ENCODE measurements around the gene CPNE4. TPM values are rescaled to one million over a fixed set of nuclear protein-coding genes. Genes with fewer than 3 reads are reported as not detected.
A peak's percentile ranks its signal among the peaks of the same experiment; 100 is the strongest.
"Not testable (repeated sequence)": the region's sequence is repeated elsewhere in the genome, so short reads cannot be mapped to it uniquely, and the experiment has no call there.

CPNE4 gene
- total RNA-seq, 1 experiment from 2014 or later: not detected

DNA sequence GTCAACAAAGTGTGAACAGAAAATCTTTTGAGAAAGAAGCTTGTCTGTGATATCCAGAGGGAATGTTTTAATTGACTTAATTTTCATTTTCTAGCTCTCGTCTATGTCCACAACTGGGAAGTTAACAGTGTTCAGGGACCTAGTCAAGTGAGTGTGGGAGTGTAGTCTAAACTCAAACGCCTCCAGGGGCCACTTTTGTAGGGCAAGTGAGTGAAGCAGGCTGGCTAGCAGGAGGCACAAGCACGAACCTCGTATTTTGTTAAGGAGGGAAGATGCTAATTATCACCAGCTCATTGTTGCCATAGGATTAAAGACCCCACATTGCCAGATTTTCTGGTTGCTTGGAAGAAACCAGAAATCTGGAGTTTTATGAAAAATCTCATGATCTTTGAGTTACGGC lies 135.8 kb downstream of the CPNE4 start:
- no peaks in the 10 kb centered on the region for H3K9me2 ChIP-seq (replicated peaks; ENCODE audit: insufficient read depth, low read length)

DNA sequence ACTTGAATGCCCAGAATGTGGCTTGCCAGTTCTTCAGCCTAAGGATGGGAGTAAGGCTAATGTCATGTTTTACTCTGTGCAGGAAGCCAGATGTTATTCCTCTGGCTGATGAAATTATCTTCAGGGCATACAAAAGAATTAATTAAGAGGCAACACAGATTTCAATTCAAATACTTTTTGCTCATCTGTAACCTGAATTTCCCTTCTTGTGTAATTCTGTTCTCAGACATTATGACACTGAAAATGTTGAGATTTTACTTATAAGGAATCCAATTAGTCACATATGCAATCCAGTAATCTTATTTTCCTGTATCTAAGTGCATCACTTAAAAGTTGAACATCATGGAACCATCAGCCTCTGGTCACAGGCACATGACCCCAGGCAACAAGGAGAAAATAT lies 136.5 kb downstream of the CPNE4 start:
- Histone ChIP-seq H2AFZ (ENCODE audit: low read length) (no peak overlapping the region), H4K20me1 (ENCODE audit: insufficient read depth, low read depth, low read length) (no peaks in the 10 kb centered on the region), H3K4me3 (ENCODE audit: low read length) (no peak overlapping the region), H3K4me1 (ENCODE audit: low read length) (no peaks in the 10 kb centered on the region), H3K4me2 (ENCODE audit: low read depth, low read length, poor library complexity, severe bottlenecking) (no peak overlapping the region), H3K79me2 (ENCODE audit: low read length) (no peaks in the 10 kb centered on the region), H3K9ac (ENCODE audit: low read length) (no peak overlapping the region), H3K36me3 (ENCODE audit: insufficient read depth, low read length) (no peaks in the 10 kb centered on the region), H3K9me2 (replicated peaks; ENCODE audit: insufficient read depth, low read length) (no peaks in the 10 kb centered on the region), H3K27me3 (ENCODE audit: low read length) (no peaks in the 10 kb centered on the region), H3K27ac (ENCODE audit: low read length) (no peak overlapping the region), H3K9me3 (ENCODE audit: low read length) (no peaks in the 10 kb centered on the region)
- DNase-seq: no peak

More for the DNA sequence above, 135.8 kb downstream of the CPNE4 start:
- no peaks in the 10 kb centered on the region for H4K20me1 ChIP-seq (ENCODE audit: insufficient read depth, low read depth, low read length)
- no peaks in the 10 kb centered on the region for H3K9me3 ChIP-seq (ENCODE audit: low read length)
- H3K4me2 ChIP-seq (ENCODE audit: low read depth, low read length, poor library complexity, severe bottlenecking): no peak overlapping the region
- H3K27ac ChIP-seq (ENCODE audit: low read length): no peak overlapping the region
- no peaks in the 10 kb centered on the region for H3K4me1 ChIP-seq (ENCODE audit: low read length)
- no peaks in the 10 kb centered on the region for H3K79me2 ChIP-seq (ENCODE audit: low read length)
- H3K36me3 ChIP-seq (ENCODE audit: insufficient read depth, low read length): no peaks in the 10 kb centered on the region
- no peak for DNase-seq
- H3K9ac ChIP-seq (ENCODE audit: low read length): no peak overlapping the region
- no peaks in the 10 kb centered on the region for H3K27me3 ChIP-seq (ENCODE audit: low read length)
- no peak overlapping the region for H2AFZ ChIP-seq (ENCODE audit: low read length)
- H3K4me3 ChIP-seq (ENCODE audit: low read length): no peak overlapping the region

DNA sequence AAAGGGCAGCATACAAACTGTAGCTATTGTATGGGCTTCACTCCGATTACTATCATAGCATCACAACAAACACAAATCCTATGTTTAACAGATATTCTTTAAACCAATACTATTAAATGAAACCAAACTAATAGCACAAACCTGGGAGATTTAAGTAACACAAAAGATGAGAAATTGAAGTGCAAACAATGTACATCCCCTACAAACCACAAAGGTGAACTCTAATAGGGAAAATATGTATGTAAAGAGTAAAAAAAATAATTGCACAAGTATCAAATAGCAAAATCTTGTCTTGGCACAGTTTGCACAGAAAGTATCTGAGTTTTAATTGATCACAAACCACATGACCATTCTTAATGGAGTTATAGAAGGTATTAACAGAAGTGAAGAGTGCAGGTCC lies 138.5 kb downstream of the CPNE4 start:
- H3K9me3 ChIP-seq (ENCODE audit: low read length): no peaks in the 10 kb centered on the region
- no peaks in the 10 kb centered on the region for H3K4me1 ChIP-seq (ENCODE audit: low read length)
- no peak for DNase-seq
- H4K20me1 ChIP-seq (ENCODE audit: insufficient read depth, low read depth, low read length): no peaks in the 10 kb centered on the region
- no peak overlapping the region for H3K4me2 ChIP-seq (ENCODE audit: low read depth, low read length, poor library complexity, severe bottlenecking)
- no peaks in the 10 kb centered on the region for H3K9me2 ChIP-seq (replicated peaks; ENCODE audit: insufficient read depth, low read length)
- H3K9ac ChIP-seq (ENCODE audit: low read length): no peak overlapping the region
- H3K4me3 ChIP-seq (ENCODE audit: low read length): no peak overlapping the region
- H3K79me2 ChIP-seq (ENCODE audit: low read length): no peaks in the 10 kb centered on the region
- no peak overlapping the region for H2AFZ ChIP-seq (ENCODE audit: low read length)
- no peak overlapping the region for H3K27ac ChIP-seq (ENCODE audit: low read length)
- no peaks in the 10 kb centered on the region for H3K36me3 ChIP-seq (ENCODE audit: insufficient read depth, low read length)
- no peaks in the 10 kb centered on the region for H3K27me3 ChIP-seq (ENCODE audit: low read length)

DNA sequence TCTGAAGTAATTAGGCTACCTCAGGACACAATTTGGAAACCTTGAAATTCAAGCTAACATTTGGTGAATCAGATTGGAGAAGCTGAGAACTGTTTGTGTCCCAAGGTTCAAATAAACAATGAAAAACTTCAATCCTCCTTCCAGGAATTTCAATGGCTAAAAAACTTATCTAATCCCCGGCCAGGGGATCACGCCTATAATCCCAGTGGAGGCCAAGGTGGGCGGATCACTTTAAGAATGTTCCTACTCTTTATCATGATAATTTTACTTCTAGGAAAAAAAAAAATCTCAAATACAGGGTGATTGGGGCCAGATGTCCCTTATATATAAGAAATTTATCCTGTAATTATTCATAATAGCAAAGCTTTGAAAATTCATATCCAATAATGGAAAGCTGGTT lies 139.0 kb downstream of the CPNE4 start:
- Histone ChIP-seq H3K27ac (ENCODE audit: low read length) (no peak overlapping the region), H3K9me2 (replicated peaks; ENCODE audit: insufficient read depth, low read length) (no peaks in the 10 kb centered on the region), H3K9me3 (ENCODE audit: low read length) (no peaks in the 10 kb centered on the region), H2AFZ (ENCODE audit: low read length) (no peak overlapping the region), H3K4me1 (ENCODE audit: low read length) (no peaks in the 10 kb centered on the region), H4K20me1 (ENCODE audit: insufficient read depth, low read depth, low read length) (no peaks in the 10 kb centered on the region), H3K27me3 (ENCODE audit: low read length) (no peaks in the 10 kb centered on the region), H3K79me2 (ENCODE audit: low read length) (no peaks in the 10 kb centered on the region), H3K9ac (ENCODE audit: low read length) (no peak overlapping the region), H3K4me3 (ENCODE audit: low read length) (no peak overlapping the region), H3K4me2 (ENCODE audit: low read depth, low read length, poor library complexity, severe bottlenecking) (no peak overlapping the region), H3K36me3 (ENCODE audit: insufficient read depth, low read length) (no peaks in the 10 kb centered on the region)
- DNase-seq: no peak

DNA sequence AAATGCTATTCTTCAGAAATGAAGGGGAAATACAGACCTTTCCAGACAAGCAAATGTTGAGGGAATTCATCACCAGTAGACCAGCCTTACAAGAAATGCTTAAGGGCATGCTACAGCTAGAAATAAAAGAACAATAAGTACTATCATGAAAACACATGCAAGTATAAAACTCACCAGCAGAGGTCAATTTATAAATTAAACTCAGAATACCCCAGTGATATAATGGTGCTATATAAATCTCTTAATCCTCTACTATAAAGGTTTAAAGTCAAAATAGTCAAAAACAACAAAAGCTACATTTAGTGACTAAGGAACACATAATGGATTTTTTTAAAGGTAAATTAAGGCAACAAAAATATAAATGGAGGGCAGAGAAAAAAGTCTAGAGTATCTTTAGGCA lies 142.5 kb downstream of the CPNE4 start:
- Histone ChIP-seq H3K79me2 (ENCODE audit: low read length) (no peaks in the 10 kb centered on the region), H3K4me3 (ENCODE audit: low read length) (no peak overlapping the region)

DNA sequence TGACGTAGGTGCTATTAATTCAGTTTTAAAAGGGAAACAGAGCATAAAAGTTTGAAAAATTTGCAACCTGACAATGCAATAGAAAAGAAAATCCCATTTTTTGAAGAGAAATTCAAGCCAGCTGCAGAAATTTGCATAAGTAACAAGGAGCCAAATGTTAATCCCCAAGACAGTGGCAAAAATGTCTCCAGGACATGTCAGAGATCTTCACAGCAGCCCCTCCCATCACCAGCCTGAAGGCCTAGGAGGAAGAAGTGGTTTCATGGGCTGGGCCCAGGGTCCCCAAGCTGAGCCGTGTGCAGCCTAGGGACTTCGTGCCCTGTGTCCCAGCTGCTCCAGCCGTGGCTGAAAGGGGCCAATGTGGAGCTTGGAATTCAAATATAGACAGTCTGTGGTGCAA lies 148.9 kb downstream of the CPNE4 start:
- H3K9me2 ChIP-seq (replicated peaks; ENCODE audit: insufficient read depth, low read length); H4K20me1 ChIP-seq (ENCODE audit: insufficient read depth, low read depth, low read length); H3K79me2 ChIP-seq (ENCODE audit: low read length); H3K36me3 ChIP-seq (ENCODE audit: insufficient read depth, low read length); H3K27ac ChIP-seq (ENCODE audit: low read length); H3K4me3 ChIP-seq (ENCODE audit: low read length); H2AFZ ChIP-seq (ENCODE audit: low read length); H3K9ac ChIP-seq (ENCODE audit: low read length); H3K4me2 ChIP-seq (ENCODE audit: low read depth, low read length, poor library complexity, severe bottlenecking); H3K27me3 ChIP-seq (ENCODE audit: low read length); H3K9me3 ChIP-seq (ENCODE audit: low read length): not testable (repeated sequence)
- peaks cover 12% of the 10 kb centered on the region for H3K4me1 ChIP-seq (ENCODE audit: low read length)
- DNase-seq: peak; percentile 60

More for the DNA sequence above, 142.5 kb downstream of the CPNE4 start:
- Histone ChIP-seq H3K9me2 (replicated peaks; ENCODE audit: insufficient read depth, low read length) (no peaks in the 10 kb centered on the region), H2AFZ (ENCODE audit: low read length) (no peak overlapping the region), H3K4me2 (ENCODE audit: low read depth, low read length, poor library complexity, severe bottlenecking) (no peak overlapping the region), H3K36me3 (ENCODE audit: insufficient read depth, low read length) (no peaks in the 10 kb centered on the region), H3K27me3 (ENCODE audit: low read length) (no peaks in the 10 kb centered on the region), H3K27ac (ENCODE audit: low read length) (no peak overlapping the region), H4K20me1 (ENCODE audit: insufficient read depth, low read depth, low read length) (no peaks in the 10 kb centered on the region), H3K9ac (ENCODE audit: low read length) (no peak overlapping the region), H3K4me1 (ENCODE audit: low read length) (no peaks in the 10 kb centered on the region), H3K9me3 (ENCODE audit: low read length) (no peaks in the 10 kb centered on the region)
- DNase-seq: no peak

DNA sequence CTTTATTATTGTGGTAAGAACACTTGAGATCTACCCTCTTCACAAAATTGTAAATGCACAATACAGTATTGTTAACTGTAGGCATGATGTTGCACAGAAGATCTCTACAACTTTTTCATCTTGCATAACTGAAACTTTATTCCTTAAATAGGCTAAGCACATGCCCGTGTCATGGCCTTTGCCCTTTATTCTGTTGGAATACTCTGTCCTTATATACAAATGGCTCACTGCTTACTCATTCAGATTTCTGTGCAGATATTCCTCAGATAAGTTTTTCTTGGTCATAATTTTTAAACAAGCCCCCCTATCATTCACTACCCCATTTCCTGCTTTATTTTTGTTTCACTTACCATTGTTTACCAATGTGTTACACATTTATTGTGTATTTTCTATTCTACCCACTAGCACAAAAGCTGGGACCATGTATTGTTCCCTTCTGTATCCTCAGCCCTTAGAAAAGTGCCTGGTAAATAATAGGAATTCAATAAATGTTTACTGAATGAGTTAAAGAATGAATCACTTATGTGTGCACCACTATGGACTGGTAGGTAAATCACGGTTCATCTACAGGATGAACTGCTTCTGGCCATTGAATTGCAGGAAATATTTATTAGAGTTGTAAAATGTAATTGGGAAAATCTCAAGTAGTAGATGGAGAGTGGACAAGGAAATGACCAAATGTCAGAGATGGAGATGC lies 151.0 kb downstream of the CPNE4 start:
- Histone ChIP-seq H3K9me3 (ENCODE audit: low read length) (no peaks in the 10 kb centered on the region), H3K4me3 (ENCODE audit: low read length) (no peak overlapping the region)
- DNase-seq: no peak

DNA sequence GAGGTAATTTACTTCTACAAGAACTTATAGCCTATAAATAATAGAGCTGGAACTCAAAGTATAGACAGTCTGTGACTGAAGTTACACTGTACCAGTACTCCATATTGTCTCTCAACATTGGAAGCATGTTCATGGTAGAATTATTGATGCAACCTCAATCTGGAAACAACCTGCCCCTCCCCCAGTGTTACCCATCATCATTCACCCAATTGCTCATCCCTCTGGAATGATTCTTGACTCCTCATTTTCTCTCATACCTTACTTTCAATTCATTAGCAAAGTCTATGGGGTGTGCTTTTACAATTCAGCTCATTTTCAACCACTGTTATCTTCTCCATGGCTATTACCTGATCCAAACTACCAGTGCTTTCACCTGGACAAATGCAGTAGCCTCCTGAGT lies 151.7 kb downstream of the CPNE4 start:
- Histone ChIP-seq H3K79me2 (ENCODE audit: low read length) (no peaks in the 10 kb centered on the region), H3K4me3 (ENCODE audit: low read length) (no peak overlapping the region), H3K9ac (ENCODE audit: low read length) (no peak overlapping the region), H3K27ac (ENCODE audit: low read length) (no peak overlapping the region), H4K20me1 (ENCODE audit: insufficient read depth, low read depth, low read length) (no peaks in the 10 kb centered on the region), H3K9me2 (replicated peaks; ENCODE audit: insufficient read depth, low read length) (no peaks in the 10 kb centered on the region), H3K9me3 (ENCODE audit: low read length) (no peaks in the 10 kb centered on the region), H3K4me1 (ENCODE audit: low read length) (peaks cover 12% of the 10 kb centered on the region), H3K4me2 (ENCODE audit: low read depth, low read length, poor library complexity, severe bottlenecking) (no peak overlapping the region), H2AFZ (ENCODE audit: low read length) (no peak overlapping the region), H3K36me3 (ENCODE audit: insufficient read depth, low read length) (no peaks in the 10 kb centered on the region), H3K27me3 (ENCODE audit: low read length) (no peaks in the 10 kb centered on the region)
- DNase-seq: no peak

More for the DNA sequence above, 151.0 kb downstream of the CPNE4 start:
- Histone ChIP-seq H3K36me3 (ENCODE audit: insufficient read depth, low read length) (no peaks in the 10 kb centered on the region), H3K9ac (ENCODE audit: low read length) (no peak overlapping the region), H3K4me2 (ENCODE audit: low read depth, low read length, poor library complexity, severe bottlenecking) (no peak overlapping the region), H3K4me1 (ENCODE audit: low read length) (peaks cover 12% of the 10 kb centered on the region), H2AFZ (ENCODE audit: low read length) (no peak overlapping the region), H3K27me3 (ENCODE audit: low read length) (no peaks in the 10 kb centered on the region), H3K79me2 (ENCODE audit: low read length) (no peaks in the 10 kb centered on the region), H3K27ac (ENCODE audit: low read length) (no peak overlapping the region), H4K20me1 (ENCODE audit: insufficient read depth, low read depth, low read length) (no peaks in the 10 kb centered on the region), H3K9me2 (replicated peaks; ENCODE audit: insufficient read depth, low read length) (no peaks in the 10 kb centered on the region)
